HCT116 (cell line): ENCODE data around the gene TNFRSF14. TPM values are rescaled to one million over a fixed set of nuclear protein-coding genes. Genes with fewer than 3 reads are reported as not detected.

Experiments
- ATAC-seq: fragments of 200-7000 bp; cut with Tn5 transposase; 2 replicates; pipeline ENCODE4 v1.9.1; 2020; ENCODE audit warnings: mild to moderate bottlenecking, moderate library complexity
- BruUV-seq: library from RNA; stranded (reverse); fragments of 400-500 nt; replicated peaks from 2 replicates; lab custom pipeline; 2021; lab: Mats Ljungman, UMichigan
- CTCF ChIA-PET: fragments of 300-600 bp; sonication (Branson Sonifier 250); formaldehyde crosslinking; loops from one replicate; lab custom pipeline; 2021; ENCODE audit warnings: antibody characterized with exemption; lab: Charles Lee
- POLR2A ChIA-PET: fragments of 300-600, 350-600 bp; sonication (Branson Sonifier 250); formaldehyde crosslinking; loops from one replicate; lab custom pipeline; 2021; ENCODE audit warnings: antibody characterized with exemption; lab: Charles Lee
- RAD21 ChIA-PET, 2 experiments: fragments of 300-600 bp; sonication (Branson Sonifier 250); formaldehyde crosslinking; loops; one replicate each; lab custom pipeline; 2023; ENCODE audit warnings: low total read pairs in 2 of 2; ENCODE audit not compliant: uncharacterized antibody in 2 of 2, unreplicated experiment in 2 of 2, low non-redundant PET in 1 of 2; lab: Charles Lee
- DNase-seq: peaks from one replicate; pipeline ENCODE4 v3.0.0-alpha.2; 2010; ENCODE audit warnings: low read depth, low spot score
- H2AFZ ChIP-seq: fragments of 200-600 bp; shearing (Covaris generic), sonication (generic); 2 replicates; pipeline ENCODE4 v1.6.1; 2017; ENCODE audit warnings: low read depth, mixed run types, mixed read lengths, antibody characterized with exemption, low read length; ENCODE audit not compliant: poor library complexity, severe bottlenecking
- H3K27ac ChIP-seq: 2 replicates; pipeline ENCODE4 v1.5.1; 2012; ENCODE audit warnings: low read depth, low read length
- H3K27me3 ChIP-seq: fragments of 200-600 bp; sonication (generic); 2 replicates; pipeline ENCODE4 v1.6.1; 2016; ENCODE audit warnings: mixed run types, low read length, mixed read lengths; ENCODE audit not compliant: insufficient read depth
- H3K36me3 ChIP-seq, 2 experiments: fragments of 200-500 bp in 1 of 2; fragments of 200-600 bp in 1 of 2; sonication (Bioruptor generic) in 1 of 2; sonication (generic) in 1 of 2; 2 replicates each; pipeline versions ENCODE4 v1.5.1 to v1.6.1; 2014 to 2016; ENCODE audit warnings: low read length in 2 of 2, inconsistent platforms in 1 of 2, mixed read lengths in 1 of 2, mixed run types in 1 of 2; ENCODE audit not compliant: insufficient read depth in 2 of 2, control insufficient read depth in 1 of 2
- H3K4me1 ChIP-seq, 2 experiments: fragments of 200-600 bp in 1 of 2; sonication (generic) in 1 of 2; 2 replicates each; pipeline versions ENCODE4 v1.5.1 to v1.6.1; 2012 to 2017; ENCODE audit warnings: low read length in 2 of 2, inconsistent platforms in 1 of 2, mild to moderate bottlenecking in 1 of 2, mixed read lengths in 1 of 2, mixed run types in 1 of 2, moderate library complexity in 1 of 2; ENCODE audit not compliant: insufficient read depth in 2 of 2, control insufficient read depth in 1 of 2
- H3K4me2 ChIP-seq: fragments of 200-600 bp; sonication (generic); 2 replicates; pipeline ENCODE4 v1.6.1; 2017; ENCODE audit warnings: mixed run types, low read length, mixed read lengths
- H3K4me3 ChIP-seq, 2 experiments: fragments of 200-600 bp in 1 of 2; sonication (generic) in 1 of 2; replicated peaks in 1 of 2; 2 replicates each; pipeline ENCODE4 v1.5.1; 2011 to 2016; ENCODE audit warnings: low read length in 2 of 2, control low read depth in 1 of 2, low read depth in 1 of 2, mild to moderate bottlenecking in 1 of 2, mixed read lengths in 1 of 2, mixed run types in 1 of 2
- H3K79me2 ChIP-seq: fragments of 200-600 bp; sonication (generic); 2 replicates; pipeline ENCODE4 v1.6.1; 2017; ENCODE audit warnings: mild to moderate bottlenecking, mixed run types, low read length, moderate library complexity, mixed read lengths; ENCODE audit not compliant: insufficient read depth
- H3K9ac ChIP-seq: fragments of 200-600 bp; sonication (generic); 2 replicates; pipeline ENCODE4 v1.6.1; 2016; ENCODE audit warnings: low read length, mixed read lengths
- H3K9me2 ChIP-seq: fragments of 200-600 bp; sonication (generic), shearing (Covaris generic); 2 replicates; pipeline ENCODE4 v1.6.1; 2017; ENCODE audit warnings: mixed run types, mild to moderate bottlenecking, moderate library complexity; ENCODE audit not compliant: insufficient read depth
- H3K9me3 ChIP-seq, 2 experiments: fragments of 200-500 bp in 1 of 2; fragments of 200-600 bp in 1 of 2; sonication (Bioruptor generic) in 1 of 2; sonication (generic) in 1 of 2; 2 replicates each; pipeline ENCODE4 v1.6.1; 2014 to 2017; ENCODE audit warnings: low read length in 2 of 2, mixed read lengths in 2 of 2, inconsistent platforms in 1 of 2, low read depth in 1 of 2, mild to moderate bottlenecking in 1 of 2, mixed run types in 1 of 2, moderate library complexity in 1 of 2; ENCODE audit not compliant: control insufficient read depth in 1 of 2, insufficient read depth in 1 of 2
- H4K20me1 ChIP-seq: fragments of 200-600 bp; sonication (generic), shearing (Covaris generic); 2 replicates; pipeline ENCODE4 v1.6.1; 2017; ENCODE audit warnings: mixed run types, mild to moderate bottlenecking, moderate library complexity; ENCODE audit not compliant: insufficient read depth
- ATF3 ChIP-seq: IDR thresholded peaks from 2 replicates; pipeline ENCODE4 v1.6.1; 2012
- CEBPB ChIP-seq: IDR thresholded peaks from 2 replicates; pipeline ENCODE4 v1.6.1; 2012; ENCODE audit warnings: low read depth
- EGR1 ChIP-seq: IDR thresholded peaks from 2 replicates; pipeline ENCODE4 v1.6.1; 2012; ENCODE audit warnings: low read depth
- ELF1 ChIP-seq: IDR thresholded peaks from 2 replicates; pipeline ENCODE4 v1.6.1; 2012; ENCODE audit warnings: low read depth, borderline replicate concordance
- EZH2 ChIP-seq: fragments of 200-600 bp; sonication (generic); IDR thresholded peaks from 2 replicates; pipeline ENCODE4 v1.6.1; 2017; ENCODE audit warnings: antibody characterized with exemption, mixed run types
- EZH2phosphoT487 ChIP-seq: fragments of 200-600 bp; IDR thresholded peaks from 2 replicates; pipeline ENCODE4 v1.6.1; 2018; ENCODE audit warnings: antibody characterized with exemption, borderline replicate concordance
- FOSL1 ChIP-seq: IDR thresholded peaks from 2 replicates; pipeline ENCODE4 v1.6.1; 2012; ENCODE audit warnings: low read depth
- JUND ChIP-seq: IDR thresholded peaks from 2 replicates; pipeline ENCODE4 v1.6.1; 2012
- RAD21 ChIP-seq: IDR thresholded peaks from 2 replicates; pipeline ENCODE4 v1.6.1; 2012; ENCODE audit warnings: low read depth, mild to moderate bottlenecking
- SIN3A ChIP-seq: IDR thresholded peaks from 2 replicates; pipeline ENCODE4 v1.6.1; 2012; ENCODE audit warnings: low read depth
- SP1 ChIP-seq: IDR thresholded peaks from 2 replicates; pipeline ENCODE4 v1.6.1; 2012; ENCODE audit warnings: low read depth
- TCF7L2 ChIP-seq: IDR thresholded peaks from 2 replicates; pipeline ENCODE4 v1.7.0; 2011; ENCODE audit warnings: borderline replicate concordance, inconsistent platforms; ENCODE audit not compliant: insufficient read depth, insufficient read length; ENCODE audit errors: extremely low read depth
- ZBTB33 ChIP-seq: IDR thresholded peaks from 2 replicates; pipeline ENCODE4 v1.6.1; 2011; ENCODE audit warnings: mild to moderate bottlenecking, low read length, moderate library complexity; ENCODE audit not compliant: insufficient replicate concordance; ENCODE audit errors: extremely low read depth
- intact Hi-C: fragments of 100-400 bp; cut with micrococcal nuclease; formaldehyde crosslinking; loops from 2 replicates; pipeline ENCODE4 v1.10.0; 2022
- total RNA-seq: library from RNA; stranded (reverse); gene quantifications from one replicate; pipeline ENCODE4 v1.2.1, GENCODE V29; 2021; ENCODE audit not compliant: unreplicated experiment

The TNFRSF14 gene
- total RNA-seq, 1 experiment from 2014 or later: 0.66 TPM

GRCh38 chr1:2535455-2535854 lies 20.7 kb upstream of the TNFRSF14 start:
- Histone ChIP-seq H3K4me1 (peaks cover 12 to 31% of the 10 kb centered on the region in 2 experiments; a peak in 3 of 4 replicates), H3K27ac (no peak overlapping the region), H4K20me1 (no peaks in the 10 kb centered on the region), H3K79me2 (no peaks in the 10 kb centered on the region), H3K9me3 (no peaks in the 10 kb centered on the region), H3K4me2 (peak overlapping the region; percentile 78), H2AFZ (no peak overlapping the region), H3K36me3 (no peaks in the 10 kb centered on the region), H3K4me3 (no peak overlapping the region), H3K9ac (peak overlapping the region; percentile 26; the same call in 1 of the 2 replicates), H3K9me2 (no peaks in the 10 kb centered on the region), H3K27me3 (no peaks in the 10 kb centered on the region)
- RAD21 ChIA-PET: no interaction called here
- no TSS peak for BruUV-seq
- DNase-seq (no peak), ATAC-seq (no peak)
- POLR2A ChIA-PET: interaction anchor here (1.6 to 1.7 kb wide), 2 partner anchors 9 to 10 kb away, joined by 4 to 6 read pairs; partner anchors contain the start of gene PANK4
- TF ChIP-seq CEBPB: no peak
- TF ChIP-seq RAD21: no peak
- TF ChIP-seq ZBTB33: no peak
- no peak for TF ChIP-seq ATF3
- TF ChIP-seq JUND: no peak
- no peak for TF ChIP-seq ELF1
- TF ChIP-seq TCF7L2: no peak
- TF ChIP-seq SIN3A: no peak
- TF ChIP-seq SP1: no peak
- TF ChIP-seq EZH2phosphoT487: no peak
- no peak for TF ChIP-seq FOSL1
- TF ChIP-seq EZH2: no peak
- no peak for TF ChIP-seq EGR1
- intact Hi-C loops: no loop called here
- CTCF ChIA-PET: interaction anchor here (1.0 to 1.3 kb wide), 2 partner anchors 10 to 11 kb away, joined by 6 read pairs; partner anchors contain the start of gene PANK4
